Thymus (tissue), 11 donors: ENCODE data around the gene AGPAT3. TPM values are rescaled to one million over a fixed set of nuclear protein-coding genes. Genes with fewer than 3 reads are reported as not detected.

Source experiments
- DNase-seq, 9 donors: peaks; one replicate each; pipeline ENCODE4 v3.0.0-alpha.2; 2013; ENCODE audit warnings: low spot score in 9 of 9, low read depth in 6 of 9, missing footprints in 1 of 9
- H3K27ac ChIP-seq, 2 donors: one replicate each; pipeline ENCODE4 v1.5.1; 2013; ENCODE audit warnings: control low read depth in 1 of 2, low read depth in 1 of 2, low read length in 1 of 2, mild to moderate bottlenecking in 1 of 2, moderate library complexity in 1 of 2
- H3K27me3 ChIP-seq, 2 donors: one replicate each; pipeline ENCODE4 v1.5.1; 2013; ENCODE audit warnings: low read length in 1 of 2; ENCODE audit not compliant: control insufficient read depth in 2 of 2, insufficient read depth in 1 of 2
- H3K36me3 ChIP-seq, 2 donors: one replicate each; pipeline ENCODE4 v1.5.1; 2013; ENCODE audit warnings: low read length in 1 of 2, mild to moderate bottlenecking in 1 of 2, moderate library complexity in 1 of 2; ENCODE audit not compliant: control insufficient read depth in 2 of 2, insufficient read depth in 2 of 2
- H3K4me1 ChIP-seq, 2 donors: one replicate each; pipeline ENCODE4 v1.5.1; 2013; ENCODE audit warnings: low read length in 2 of 2; ENCODE audit not compliant: control insufficient read depth in 2 of 2, insufficient read depth in 2 of 2
- H3K4me3 ChIP-seq, 2 donors: one replicate each; pipeline ENCODE4 v1.5.1; 2013; ENCODE audit warnings: low read length in 2 of 2, control low read depth in 1 of 2, mild to moderate bottlenecking in 1 of 2
- H3K9me3 ChIP-seq, 2 donors: one replicate each; pipeline ENCODE4 v1.5.1; 2013; ENCODE audit warnings: low read length in 1 of 2, mild to moderate bottlenecking in 1 of 2; ENCODE audit not compliant: control insufficient read depth in 2 of 2, insufficient read depth in 1 of 2
- WGBS: extraction: QIAGEN DNeasy Blood & Tissue Kit; methylation state at CpG from one replicate; pipeline ENCODE4 v1.1.7; 2013; 5-methylcytosine and 5-hydroxymethylcytosine counted together
- polyA plus RNA-seq: library from polyadenylated mRNA; stranded (reverse); fragments of 200-250 nt; gene quantifications from one replicate; pipeline ENCODE4 v1.2.3, GENCODE V29; 2013
- total RNA-seq: library from RNA; stranded (reverse); fragments of 120-200 nt; gene quantifications from one replicate; pipeline ENCODE4 v1.2.4, GENCODE V29; 2013
- donor health status: healthy.

Gene AGPAT3
- total and polyA plus RNA-seq, 2 donors, result 16.2 to 19.8 TPM

GRCh38 chr21:43943512-43944077 lies 78.6 kb downstream of the AGPAT3 start:
- DNase-seq, result no peak
- peaks cover 5 to 11% of the 10 kb centered on the region in 2 donors for H3K36me3 ChIP-seq
- 98% methylated on average over 30 of the region's 30 CpGs for WGBS

DNA sequence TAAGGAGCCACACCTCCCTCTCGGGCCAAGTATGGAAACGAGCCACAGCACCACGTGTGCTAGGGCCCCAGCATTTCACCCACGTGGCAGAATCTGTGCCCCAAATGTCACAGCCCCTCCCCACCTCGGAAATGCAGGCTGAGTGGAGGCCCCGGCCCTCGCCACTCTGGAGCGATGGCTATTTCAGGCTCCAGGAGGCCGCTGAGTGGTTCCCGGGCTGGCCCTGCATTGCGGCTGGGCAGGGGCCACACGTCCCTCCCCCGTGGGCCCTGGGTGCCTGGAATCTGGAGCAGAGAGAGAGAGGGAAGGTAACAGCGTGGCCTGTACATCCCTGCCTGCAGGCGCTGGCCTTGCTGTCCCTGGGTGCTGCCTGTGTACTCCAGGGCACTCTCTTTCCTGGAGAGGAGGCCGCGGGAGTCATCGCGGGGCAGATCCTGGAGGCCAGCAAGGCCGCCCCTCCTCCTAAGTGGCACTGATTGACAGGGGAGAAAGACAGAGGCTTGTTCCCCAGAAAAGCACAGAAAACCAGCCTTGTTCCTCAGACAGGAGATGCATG lies 79.1 kb downstream of the AGPAT3 start:
- Histone ChIP-seq H3K36me3 (peaks cover 5 to 11% of the 10 kb centered on the region in 2 donors), H3K27ac (peak overlapping the region in 1 of 2 donors; percentile 21), H3K4me1 (peaks cover 0 to 11% of the 10 kb centered on the region in 2 donors), H3K4me3 (no peak overlapping the region), H3K27me3 (no peaks in the 10 kb centered on the region), H3K9me3 (peaks cover 3 to 12% of the 10 kb centered on the region in 2 donors)
- no peak for DNase-seq
- 96% methylated on average over 20 of the region's 20 CpGs for WGBS

More at GRCh38 chr21:43943512-43944077, 78.6 kb downstream of the AGPAT3 start:
- Histone ChIP-seq H3K9me3 (peaks cover 2 to 10% of the 10 kb centered on the region in 2 donors), H3K27ac (no peak overlapping the region), H3K27me3 (no peaks in the 10 kb centered on the region), H3K4me3 (no peak overlapping the region), H3K4me1 (peaks cover 4 to 13% of the 10 kb centered on the region in 2 donors)

DNA sequence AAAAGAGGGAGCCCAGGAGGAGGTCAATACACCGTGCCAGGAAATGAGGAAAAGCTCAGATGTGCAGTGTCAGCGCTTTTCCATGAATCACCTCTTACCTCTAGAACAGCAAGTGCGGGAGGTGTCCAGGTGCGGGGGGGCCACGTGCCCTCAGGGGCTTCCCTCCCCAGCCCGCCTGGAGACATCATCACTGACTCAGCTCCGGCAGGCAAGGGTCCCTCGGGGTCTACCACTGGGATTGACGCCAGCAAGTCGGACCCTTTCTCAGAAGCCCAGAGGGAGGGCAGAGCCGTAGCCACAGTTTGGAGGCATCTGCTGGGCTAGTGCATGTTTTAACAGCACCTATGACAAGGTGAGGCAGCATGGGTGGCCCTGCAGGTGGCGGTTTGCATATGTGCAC lies 79.7 kb downstream of the AGPAT3 start:
- H3K4me3 ChIP-seq, result no peak overlapping the region
- peaks cover 4 to 17% of the 10 kb centered on the region in 2 donors for H3K4me1 ChIP-seq
- no peak for DNase-seq
- H3K27me3 ChIP-seq, result no peaks in the 10 kb centered on the region
- peaks cover 5 to 11% of the 10 kb centered on the region in 2 donors for H3K36me3 ChIP-seq
- H3K27ac ChIP-seq, result peak overlapping the region in 1 of 2 donors; percentile 37
- 88% methylated on average over 12 of the region's 12 CpGs for WGBS
- H3K9me3 ChIP-seq, result peaks cover 4 to 16% of the 10 kb centered on the region in 2 donors

DNA sequence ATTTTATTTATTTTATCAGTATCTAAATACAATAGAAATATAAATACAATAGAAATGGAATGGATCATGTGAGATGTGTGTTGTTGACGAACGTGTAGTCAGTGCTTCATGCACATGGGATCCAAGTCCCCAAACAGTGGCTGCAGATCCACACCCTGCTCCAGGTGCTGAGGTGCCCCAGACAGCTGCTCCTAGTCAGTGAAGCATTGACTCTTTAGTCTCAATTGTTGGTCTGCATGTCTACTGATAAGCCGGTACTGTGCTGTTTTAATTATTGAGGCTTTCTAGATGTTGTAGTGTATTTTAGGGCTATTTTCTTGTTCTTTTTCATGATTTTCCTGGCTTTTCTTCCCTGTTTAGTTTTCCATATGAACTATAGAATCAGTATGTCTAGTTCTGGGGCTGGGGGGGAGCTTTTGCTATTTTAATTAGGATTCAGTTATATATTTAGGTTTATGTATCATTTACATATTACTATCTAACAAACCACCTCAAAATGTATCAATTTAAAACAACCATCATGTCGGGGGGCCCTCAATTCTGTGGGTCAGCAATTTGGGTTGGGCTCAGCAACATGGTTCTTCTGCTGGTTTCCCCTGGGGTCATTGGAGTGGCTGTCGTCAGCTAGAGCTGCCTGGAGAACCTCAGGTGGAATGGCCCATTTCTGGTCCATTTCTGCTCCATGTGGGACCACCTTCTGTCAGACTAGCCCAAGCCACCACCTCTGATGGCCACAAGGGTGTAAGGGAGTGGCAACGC lies 83.9 kb downstream of the AGPAT3 start:
- H3K4me1 ChIP-seq, result peaks cover 6 to 24% of the 10 kb centered on the region in 2 donors
- peaks cover 3 to 18% of the 10 kb centered on the region in 2 donors for H3K9me3 ChIP-seq
- H3K27me3 ChIP-seq, result no peaks in the 10 kb centered on the region
- WGBS, result 99% methylated on average over 6 of the region's 6 CpGs
- no peak for DNase-seq
- H3K27ac ChIP-seq, result peak overlapping the region in 1 of 2 donors; percentile 20
- no peak overlapping the region for H3K4me3 ChIP-seq
- H3K36me3 ChIP-seq, result peaks cover 5% of the 10 kb centered on the region in 2 donors

GRCh38 chr21:43949499-43950208 lies 84.6 kb downstream of the AGPAT3 start:
- WGBS, result 62% methylated on average over 7 of the region's 7 CpGs
- Histone ChIP-seq H3K36me3 (peaks cover 4 to 5% of the 10 kb centered on the region in 2 donors), H3K27ac (no peak overlapping the region), H3K4me3 (no peak overlapping the region), H3K9me3 (peaks cover 2 to 18% of the 10 kb centered on the region in 2 donors), H3K27me3 (no peaks in the 10 kb centered on the region), H3K4me1 (peaks cover 6 to 19% of the 10 kb centered on the region in 2 donors)
- DNase-seq, result peak in 2 of 9 donors; percentile 13 to 63

DNA sequence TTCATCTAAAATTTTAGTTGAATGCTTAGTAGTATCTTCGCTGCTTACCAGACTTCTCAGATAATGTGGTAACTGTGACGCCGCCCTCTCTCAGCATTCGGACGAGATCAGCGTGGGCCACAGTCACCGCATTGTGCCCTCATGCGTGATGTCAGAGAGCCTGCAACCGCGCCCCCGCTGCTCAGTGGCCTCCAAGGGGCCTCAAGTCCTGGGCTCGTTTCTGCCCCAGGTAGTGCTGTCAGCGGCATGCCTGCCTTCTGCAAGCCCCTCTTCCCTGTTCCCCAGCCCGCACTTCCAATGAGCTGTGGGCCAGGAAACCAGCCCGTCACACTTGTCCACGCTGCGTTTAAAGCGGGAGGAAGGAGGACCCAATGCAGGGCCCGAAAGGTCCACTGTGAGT lies 85.5 kb downstream of the AGPAT3 start:
- 98% methylated on average over 19 of the region's 19 CpGs for WGBS
- Histone ChIP-seq H3K4me1 (peaks cover 6 to 14% of the 10 kb centered on the region in 2 donors), H3K27me3 (no peaks in the 10 kb centered on the region), H3K27ac (no peak overlapping the region), H3K4me3 (no peak overlapping the region), H3K36me3 (peaks cover 4 to 5% of the 10 kb centered on the region in 2 donors), H3K9me3 (peaks cover 2 to 18% of the 10 kb centered on the region in 2 donors)
- no peak for DNase-seq

DNA sequence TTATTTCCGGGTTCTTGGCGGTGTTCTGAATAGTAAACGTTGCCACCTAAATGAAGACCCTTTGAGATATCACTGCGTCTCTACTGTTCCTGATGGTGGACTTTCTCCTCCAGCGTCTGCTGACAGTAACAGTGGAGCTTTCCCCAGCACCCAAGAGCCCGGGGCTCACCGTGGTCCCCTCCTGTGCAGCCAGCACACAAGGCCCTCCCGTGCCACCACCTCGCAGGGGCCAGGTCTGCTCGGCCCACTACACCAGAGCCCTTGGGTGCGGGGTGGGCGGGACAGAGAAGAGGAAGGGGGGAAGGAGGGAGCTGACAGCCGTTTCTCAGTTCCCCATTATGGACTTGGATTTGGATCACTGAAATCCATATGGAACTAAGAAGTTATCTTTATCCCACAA lies 85.9 kb downstream of the AGPAT3 start:
- 94% methylated on average over 13 of the region's 13 CpGs for WGBS
- H3K9me3 ChIP-seq, result peaks cover 2 to 18% of the 10 kb centered on the region in 2 donors
- no peaks in the 10 kb centered on the region for H3K27me3 ChIP-seq
- no peak for DNase-seq
- H3K4me3 ChIP-seq, result no peak overlapping the region
- peaks cover 4 to 5% of the 10 kb centered on the region in 2 donors for H3K36me3 ChIP-seq
- no peak overlapping the region for H3K27ac ChIP-seq
- H3K4me1 ChIP-seq, result peaks cover 6 to 14% of the 10 kb centered on the region in 2 donors

- no peak overlapping the region for H3K27ac ChIP-seq
- 97% methylated on average over 27 of the region's 27 CpGs for WGBS
- DNase-seq, result no peak
- H3K36me3 ChIP-seq, result peaks cover 4 to 5% of the 10 kb centered on the region in 2 donors
- peaks cover 6 to 24% of the 10 kb centered on the region in 2 donors for H3K4me1 ChIP-seq
- H3K9me3 ChIP-seq, result peaks cover 2 to 14% of the 10 kb centered on the region in 2 donors
- no peaks in the 10 kb centered on the region for H3K27me3 ChIP-seq
- no peak overlapping the region for H3K4me3 ChIP-seq
Observed at GRCh38 chr21:43951911-43952703, 87.1 kb downstream of the AGPAT3 start.
